Vein endothelial cell (primary cell): ENCODE results near the gene UGT2A1. TPM values are rescaled to one million over a fixed set of nuclear protein-coding genes. Genes with fewer than 3 reads are reported as not detected.

Experiments used
- small RNA-seq: library from RNA; depleted of rRNA; stranded (forward); fragments of <200 nt; gene quantifications from one replicate; pipeline ENCODE3, GENCODE V24; 2012
- total RNA-seq: library from RNA; depleted of rRNA; stranded (reverse); fragments of >200 nt; gene quantifications from 2 replicates; pipeline ENCODE4 v1.2.3, GENCODE V29; 2012

The UGT2A1 gene
- total RNA-seq, result 0.33 and 0.48 TPM in 2 replicates

DNA sequence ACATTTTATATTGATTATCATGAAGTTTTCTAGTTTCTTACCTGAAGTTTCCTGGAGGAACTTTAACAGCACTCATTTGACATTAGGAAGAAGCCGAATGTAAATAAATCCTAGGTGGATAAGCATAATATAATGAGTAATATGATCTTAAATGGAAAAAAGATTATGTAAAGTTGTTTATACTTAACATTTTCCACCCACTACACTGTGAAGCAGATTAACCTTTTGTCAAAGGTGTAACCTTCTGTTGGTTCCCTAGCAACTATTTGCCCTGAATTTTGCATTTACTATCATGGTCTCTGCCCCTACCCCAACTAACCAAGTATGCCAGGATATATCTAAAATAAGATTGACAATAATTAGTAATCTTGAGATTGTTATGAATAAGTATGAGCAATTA, at the start of gene UGT2A1:
TSS of gene UGT2A1 (minus strand) at position 101 of the 400 bp plus-strand sequence. CDS start 5,603 bp downstream, outside the sequence.

GRCh38 chr4:69639542-69639941, 13.5 kb downstream of the UGT2A1 start, which contains the start of gene UGT2A2:
TSS of gene UGT2A2 (minus strand) at chr4:69639642. CDS start at chr4:69639640, 2 bp downstream.

Small RNAs within 50 kb of the gene (small RNA-seq; reads per million reads assigned to genes)
- not detected for gene UGT2A2

Other genes with a start within 250 kb of the UGT2A1 start
- gene UGT2B4, start 157.3 kb downstream of the UGT2A1 start, total RNA-seq, result not detected in 2 replicates
- gene UGT2A2, start 13.6 kb downstream of the UGT2A1 start, total RNA-seq, result 0.33 TPM in 1 of 2 replicates, not detected in the other
- 15.3 and 46.1 TPM in 2 replicates for gene SULT1B1, start 107.4 kb upstream of the UGT2A1 start, total RNA-seq
- 6.7 and 23.8 TPM in 2 replicates for gene SULT1E1, start 206.9 kb upstream of the UGT2A1 start, total RNA-seq